ENCODE measurements around the gene RRAGA.

GRCh38 chr9:19026375-19026774 is 22.9 kb upstream of the RRAGA start:
- TF ChIP-seq CTCF (IDR thresholded peaks at IDR 0.05; ENCODE audit: control extremely low read depth in 1 of 3, insufficient read depth in 1 of 3, low read depth in 1 of 3, low read length in 3 of 3) (no peak), KDM1A (IDR thresholded peaks at IDR 0.05; ENCODE audit: borderline replicate concordance, low read length) (no peak), BRCA1 (IDR thresholded peaks at IDR 0.05; ENCODE audit: low read depth, low read length) (no peak), SIRT6 (IDR thresholded peaks at IDR 0.05; ENCODE audit: low read length) (no peak), JUND (IDR thresholded peaks at IDR 0.05; ENCODE audit: low read length) (no peak), POLR2A (IDR thresholded peaks at IDR 0.05; ENCODE audit: control extremely low read depth in 1 of 2, low read depth in 2 of 2, low read length in 2 of 2) (no peak), POLR2AphosphoS5 (IDR thresholded peaks at IDR 0.05; ENCODE audit: low read depth, low read length) (no peak), TBP (IDR thresholded peaks at IDR 0.05; ENCODE audit: low read depth, low read length) (no peak), SP2 (IDR thresholded peaks at IDR 0.05; ENCODE audit: low read length) (no peak), ZNF274 (IDR thresholded peaks at IDR 0.05; ENCODE audit: borderline replicate concordance, extremely low read depth, low read length) (no peak)

Data from H1 (cell line).